SK-N-SH treated with all-trans-retinoic acid at 6 μM for 48 hours (cell line): ENCODE data around the gene PSMA2.

Source experiments
- ARNTL ChIP-seq: fragments of 450-650 bp; formaldehyde crosslinking; IDR thresholded peaks from 2 replicates; pipeline ENCODE4 v1.5.0; 2020; ENCODE audit warnings: low read depth, mild to moderate bottlenecking, moderate library complexity, borderline replicate concordance
- OSR1 ChIP-seq: fragments of 250-450 bp; sonication (Bioruptor Pico); IDR thresholded peaks from 2 replicates; pipeline ENCODE4 v1.8.0; 2022; ENCODE audit warnings: moderate library complexity, mild to moderate bottlenecking, inconsistent platforms
- RARB ChIP-seq: fragments of 250-450 bp; sonication (Bioruptor Pico); IDR thresholded peaks from 2 replicates; pipeline ENCODE4 v1.8.0; 2021; ENCODE audit warnings: mild to moderate bottlenecking, moderate library complexity
- SNAI2 ChIP-seq: fragments of 250-450 bp; sonication (Bioruptor Pico); IDR thresholded peaks from 2 replicates; pipeline ENCODE4 v1.5.0; 2020; ENCODE audit warnings: mild to moderate bottlenecking, moderate library complexity
- ZFP3 ChIP-seq: fragments of 250-450 bp; sonication (Bioruptor Pico); IDR thresholded peaks from 2 replicates; pipeline ENCODE4 v1.5.0; 2020; ENCODE audit warnings: mild to moderate bottlenecking, moderate library complexity
- ZFP30 ChIP-seq: fragments of 450-650 bp; formaldehyde crosslinking; IDR thresholded peaks from 2 replicates; pipeline ENCODE4 v1.5.0; 2022; ENCODE audit warnings: mild to moderate bottlenecking, moderate library complexity
- TF ChIP-seq, protein P1 (sequence below): fragments of 250-450 bp; sonication (Bioruptor Pico); IDR thresholded peaks from 2 replicates; pipeline ENCODE4 v1.8.0; 2020; ENCODE audit warnings: mild to moderate bottlenecking, moderate library complexity, borderline replicate concordance
- TF ChIP-seq, protein P2 (sequence below): fragments of 250-450 bp; sonication (Bioruptor Pico); IDR thresholded peaks from 2 replicates; pipeline ENCODE4 v1.5.1; 2020; ENCODE audit warnings: low read depth, mild to moderate bottlenecking, moderate library complexity
- TF ChIP-seq, protein P3 (sequence below): fragments of 250-450 bp; sonication (Bioruptor Pico); IDR thresholded peaks from 2 replicates; pipeline ENCODE4 v1.5.1; 2021; ENCODE audit warnings: mild to moderate bottlenecking, moderate library complexity
- TF ChIP-seq, protein P4 (sequence below): fragments of 250-450 bp; sonication (Bioruptor Pico); IDR thresholded peaks from 2 replicates; pipeline ENCODE4 v1.8.0; 2021; ENCODE audit warnings: low read depth, mild to moderate bottlenecking, moderate library complexity, borderline replicate concordance
- TF ChIP-seq, protein P5 (sequence below): fragments of 250-450 bp; sonication (Bioruptor Pico); IDR thresholded peaks from 2 replicates; pipeline ENCODE4 v1.5.0; 2020; ENCODE audit warnings: mild to moderate bottlenecking, moderate library complexity

GRCh38 chr7:42880392-42880791 is 51.6 kb downstream of the PSMA2 start:
- TF ChIP-seq, protein P1, sequence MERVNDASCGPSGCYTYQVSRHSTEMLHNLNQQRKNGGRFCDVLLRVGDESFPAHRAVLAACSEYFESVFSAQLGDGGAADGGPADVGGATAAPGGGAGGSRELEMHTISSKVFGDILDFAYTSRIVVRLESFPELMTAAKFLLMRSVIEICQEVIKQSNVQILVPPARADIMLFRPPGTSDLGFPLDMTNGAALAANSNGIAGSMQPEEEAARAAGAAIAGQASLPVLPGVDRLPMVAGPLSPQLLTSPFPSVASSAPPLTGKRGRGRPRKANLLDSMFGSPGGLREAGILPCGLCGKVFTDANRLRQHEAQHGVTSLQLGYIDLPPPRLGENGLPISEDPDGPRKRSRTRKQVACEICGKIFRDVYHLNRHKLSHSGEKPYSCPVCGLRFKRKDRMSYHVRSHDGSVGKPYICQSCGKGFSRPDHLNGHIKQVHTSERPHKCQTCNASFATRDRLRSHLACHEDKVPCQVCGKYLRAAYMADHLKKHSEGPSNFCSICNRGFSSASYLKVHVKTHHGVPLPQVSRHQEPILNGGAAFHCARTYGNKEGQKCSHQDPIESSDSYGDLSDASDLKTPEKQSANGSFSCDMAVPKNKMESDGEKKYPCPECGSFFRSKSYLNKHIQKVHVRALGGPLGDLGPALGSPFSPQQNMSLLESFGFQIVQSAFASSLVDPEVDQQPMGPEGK: no peak
- TF ChIP-seq, protein P2, sequence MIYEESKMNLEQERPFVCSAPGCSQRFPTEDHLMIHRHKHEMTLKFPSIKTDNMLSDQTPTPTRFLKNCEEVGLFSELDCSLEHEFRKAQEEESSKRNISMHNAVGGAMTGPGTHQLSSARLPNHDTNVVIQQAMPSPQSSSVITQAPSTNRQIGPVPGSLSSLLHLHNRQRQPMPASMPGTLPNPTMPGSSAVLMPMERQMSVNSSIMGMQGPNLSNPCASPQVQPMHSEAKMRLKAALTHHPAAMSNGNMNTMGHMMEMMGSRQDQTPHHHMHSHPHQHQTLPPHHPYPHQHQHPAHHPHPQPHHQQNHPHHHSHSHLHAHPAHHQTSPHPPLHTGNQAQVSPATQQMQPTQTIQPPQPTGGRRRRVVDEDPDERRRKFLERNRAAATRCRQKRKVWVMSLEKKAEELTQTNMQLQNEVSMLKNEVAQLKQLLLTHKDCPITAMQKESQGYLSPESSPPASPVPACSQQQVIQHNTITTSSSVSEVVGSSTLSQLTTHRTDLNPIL (CRISPR knock-in tag): no peak
- TF ChIP-seq SNAI2 (CRISPR knock-in tag) (no peak), OSR1 (CRISPR knock-in tag) (no peak), RARB (CRISPR knock-in tag) (no peak), ZFP30 (no peak), ZFP3 (CRISPR knock-in tag) (no peak), ARNTL (CRISPR knock-in tag) (no peak)
- TF ChIP-seq, protein P3, sequence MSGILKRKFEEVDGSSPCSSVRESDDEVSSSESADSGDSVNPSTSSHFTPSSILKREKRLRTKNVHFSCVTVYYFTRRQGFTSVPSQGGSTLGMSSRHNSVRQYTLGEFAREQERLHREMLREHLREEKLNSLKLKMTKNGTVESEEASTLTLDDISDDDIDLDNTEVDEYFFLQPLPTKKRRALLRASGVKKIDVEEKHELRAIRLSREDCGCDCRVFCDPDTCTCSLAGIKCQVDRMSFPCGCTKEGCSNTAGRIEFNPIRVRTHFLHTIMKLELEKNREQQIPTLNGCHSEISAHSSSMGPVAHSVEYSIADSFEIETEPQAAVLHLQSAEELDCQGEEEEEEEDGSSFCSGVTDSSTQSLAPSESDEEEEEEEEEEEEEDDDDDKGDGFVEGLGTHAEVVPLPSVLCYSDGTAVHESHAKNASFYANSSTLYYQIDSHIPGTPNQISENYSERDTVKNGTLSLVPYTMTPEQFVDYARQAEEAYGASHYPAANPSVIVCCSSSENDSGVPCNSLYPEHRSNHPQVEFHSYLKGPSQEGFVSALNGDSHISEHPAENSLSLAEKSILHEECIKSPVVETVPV: no peak
- TF ChIP-seq, protein P4, sequence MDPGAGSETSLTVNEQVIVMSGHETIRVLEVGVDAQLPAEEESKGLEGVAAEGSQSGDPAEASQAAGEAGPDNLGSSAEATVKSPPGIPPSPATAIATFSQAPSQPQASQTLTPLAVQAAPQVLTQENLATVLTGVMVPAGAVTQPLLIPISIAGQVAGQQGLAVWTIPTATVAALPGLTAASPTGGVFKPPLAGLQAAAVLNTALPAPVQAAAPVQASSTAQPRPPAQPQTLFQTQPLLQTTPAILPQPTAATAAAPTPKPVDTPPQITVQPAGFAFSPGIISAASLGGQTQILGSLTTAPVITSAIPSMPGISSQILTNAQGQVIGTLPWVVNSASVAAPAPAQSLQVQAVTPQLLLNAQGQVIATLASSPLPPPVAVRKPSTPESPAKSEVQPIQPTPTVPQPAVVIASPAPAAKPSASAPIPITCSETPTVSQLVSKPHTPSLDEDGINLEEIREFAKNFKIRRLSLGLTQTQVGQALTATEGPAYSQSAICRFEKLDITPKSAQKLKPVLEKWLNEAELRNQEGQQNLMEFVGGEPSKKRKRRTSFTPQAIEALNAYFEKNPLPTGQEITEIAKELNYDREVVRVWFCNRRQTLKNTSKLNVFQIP (CRISPR knock-in tag): no peak
- TF ChIP-seq, protein P5, sequence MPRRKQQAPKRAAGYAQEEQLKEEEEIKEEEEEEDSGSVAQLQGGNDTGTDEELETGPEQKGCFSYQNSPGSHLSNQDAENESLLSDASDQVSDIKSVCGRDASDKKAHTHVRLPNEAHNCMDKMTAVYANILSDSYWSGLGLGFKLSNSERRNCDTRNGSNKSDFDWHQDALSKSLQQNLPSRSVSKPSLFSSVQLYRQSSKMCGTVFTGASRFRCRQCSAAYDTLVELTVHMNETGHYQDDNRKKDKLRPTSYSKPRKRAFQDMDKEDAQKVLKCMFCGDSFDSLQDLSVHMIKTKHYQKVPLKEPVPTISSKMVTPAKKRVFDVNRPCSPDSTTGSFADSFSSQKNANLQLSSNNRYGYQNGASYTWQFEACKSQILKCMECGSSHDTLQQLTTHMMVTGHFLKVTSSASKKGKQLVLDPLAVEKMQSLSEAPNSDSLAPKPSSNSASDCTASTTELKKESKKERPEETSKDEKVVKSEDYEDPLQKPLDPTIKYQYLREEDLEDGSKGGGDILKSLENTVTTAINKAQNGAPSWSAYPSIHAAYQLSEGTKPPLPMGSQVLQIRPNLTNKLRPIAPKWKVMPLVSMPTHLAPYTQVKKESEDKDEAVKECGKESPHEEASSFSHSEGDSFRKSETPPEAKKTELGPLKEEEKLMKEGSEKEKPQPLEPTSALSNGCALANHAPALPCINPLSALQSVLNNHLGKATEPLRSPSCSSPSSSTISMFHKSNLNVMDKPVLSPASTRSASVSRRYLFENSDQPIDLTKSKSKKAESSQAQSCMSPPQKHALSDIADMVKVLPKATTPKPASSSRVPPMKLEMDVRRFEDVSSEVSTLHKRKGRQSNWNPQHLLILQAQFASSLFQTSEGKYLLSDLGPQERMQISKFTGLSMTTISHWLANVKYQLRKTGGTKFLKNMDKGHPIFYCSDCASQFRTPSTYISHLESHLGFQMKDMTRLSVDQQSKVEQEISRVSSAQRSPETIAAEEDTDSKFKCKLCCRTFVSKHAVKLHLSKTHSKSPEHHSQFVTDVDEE (CRISPR knock-in tag): no peak
